ENCODE results near the gene NKG7.

The NKG7 gene

DNA sequence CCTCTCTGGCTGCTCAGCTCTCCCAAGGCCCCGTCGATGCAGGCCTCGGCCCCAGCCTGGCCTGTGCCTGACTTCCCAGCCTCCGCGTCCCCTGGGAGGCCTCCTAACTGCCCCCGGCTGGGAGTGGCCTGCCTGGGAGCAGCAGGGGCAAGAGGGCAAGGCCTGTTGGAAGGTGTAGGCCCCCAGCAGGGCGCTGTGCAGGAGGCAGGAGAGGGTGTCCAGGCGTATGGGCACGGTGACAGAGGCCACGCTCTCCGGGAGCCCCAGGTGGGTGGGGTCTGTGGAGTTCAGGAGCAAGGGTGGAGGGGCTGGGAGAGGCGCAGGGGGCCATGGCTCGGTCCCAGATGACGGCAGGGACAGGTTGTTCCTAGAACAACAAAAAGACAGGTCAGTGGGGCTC, 16.7 kb upstream of the NKG7 start:
- DNase-seq, result no peak

DNA sequence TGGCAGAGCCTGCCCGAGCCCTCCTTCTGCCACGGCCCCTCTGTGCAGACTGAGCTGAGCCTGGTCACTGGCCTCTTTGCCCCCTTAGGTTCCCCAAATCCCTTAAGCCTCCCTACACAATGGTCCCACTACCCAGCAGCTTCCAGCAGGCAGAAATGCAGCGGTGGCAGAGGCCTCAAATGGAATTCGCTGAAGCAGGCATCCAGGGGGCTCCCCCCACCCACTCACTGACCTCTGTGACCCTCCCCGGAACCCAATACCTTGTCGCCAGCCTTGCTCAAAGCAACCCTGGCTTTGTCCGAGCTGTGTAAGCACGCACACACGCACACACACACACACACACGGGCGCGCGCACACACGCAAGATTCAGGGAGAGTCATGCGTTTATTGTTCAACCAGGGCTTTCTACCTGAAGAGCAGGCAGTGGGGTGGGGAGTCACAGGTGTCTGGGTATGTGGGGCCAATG, 15.5 kb upstream of the NKG7 start, which contains the start of gene LIM2:
Gene LIM2, minus strand, starts transcription at position 51 of the 466 bp plus-strand sequence. CDS start 531 bp downstream, outside the sequence.
- DNase-seq, result no peak

GRCh38 chr19:51386882-51387520, 14.5 kb upstream of the NKG7 start:
- DNase-seq, result no peak

DNA sequence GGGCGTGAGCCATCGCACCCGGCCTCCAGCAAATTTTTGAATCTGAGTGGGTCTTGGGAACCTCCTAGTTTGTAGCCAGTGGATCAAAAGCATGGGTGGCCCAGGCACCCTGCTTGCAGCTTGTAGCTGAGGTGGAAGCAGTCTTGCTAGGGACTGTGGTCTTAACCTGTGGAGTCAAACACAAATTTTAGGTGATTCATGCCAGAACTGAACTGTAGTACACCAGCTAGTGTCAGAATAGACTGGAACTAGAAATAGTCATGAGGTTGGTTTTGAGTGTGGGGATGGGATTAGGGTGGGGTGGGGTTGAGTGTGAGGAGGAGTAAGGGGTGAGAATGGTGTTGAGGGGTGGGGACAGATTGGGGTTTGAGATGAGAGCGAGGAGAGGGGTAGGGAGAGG, 9.6 kb upstream of the NKG7 start:
- no peak for DNase-seq

DNA sequence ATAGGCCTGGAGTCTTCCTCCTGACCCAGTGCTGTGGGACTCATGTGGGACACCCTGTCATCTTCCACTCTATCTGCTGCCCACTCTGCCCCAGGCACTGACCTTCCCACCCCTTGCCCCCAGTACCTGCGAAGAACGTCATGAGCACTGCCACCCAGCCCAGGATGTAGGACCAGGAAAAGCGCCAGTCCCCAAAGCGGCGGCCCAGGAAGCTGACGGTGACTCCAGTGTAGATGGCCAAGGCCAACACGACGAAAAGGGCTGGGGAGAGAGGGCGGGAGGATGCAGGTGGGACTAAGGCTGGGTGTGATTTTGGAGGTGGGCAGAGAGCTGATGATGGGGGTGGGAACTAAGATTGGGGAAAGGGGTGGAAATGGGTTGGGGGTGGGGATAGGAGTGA, 7.9 kb upstream of the NKG7 start:
- DNase-seq, result no peak

DNA sequence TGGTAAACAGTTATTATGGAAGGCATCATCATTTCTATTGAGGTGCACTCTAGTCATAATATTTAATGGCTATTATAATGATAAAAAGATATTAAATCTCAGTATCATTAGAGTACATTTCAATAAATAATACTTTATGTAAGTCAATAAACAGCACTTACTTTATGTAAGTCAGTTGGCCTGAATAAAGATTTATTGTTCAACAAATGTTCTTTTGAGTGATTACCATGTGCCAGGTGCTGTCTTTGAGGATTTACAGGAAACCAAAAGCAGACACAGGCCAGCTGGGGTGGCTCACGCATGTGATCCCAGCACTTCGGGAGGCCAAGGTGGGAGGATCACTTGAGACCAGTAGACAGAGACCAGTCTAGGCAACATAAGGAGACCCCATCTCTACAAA, 5.0 kb upstream of the NKG7 start:
- no peak for DNase-seq

GRCh38 chr19:51375504-51376221, 3.2 kb upstream of the NKG7 start:
- DNase-seq, result peak; percentile 88

- no peak for DNase-seq
Measured at GRCh38 chr19:51372021-51372648, 319 bp downstream of the NKG7 start.

DNA sequence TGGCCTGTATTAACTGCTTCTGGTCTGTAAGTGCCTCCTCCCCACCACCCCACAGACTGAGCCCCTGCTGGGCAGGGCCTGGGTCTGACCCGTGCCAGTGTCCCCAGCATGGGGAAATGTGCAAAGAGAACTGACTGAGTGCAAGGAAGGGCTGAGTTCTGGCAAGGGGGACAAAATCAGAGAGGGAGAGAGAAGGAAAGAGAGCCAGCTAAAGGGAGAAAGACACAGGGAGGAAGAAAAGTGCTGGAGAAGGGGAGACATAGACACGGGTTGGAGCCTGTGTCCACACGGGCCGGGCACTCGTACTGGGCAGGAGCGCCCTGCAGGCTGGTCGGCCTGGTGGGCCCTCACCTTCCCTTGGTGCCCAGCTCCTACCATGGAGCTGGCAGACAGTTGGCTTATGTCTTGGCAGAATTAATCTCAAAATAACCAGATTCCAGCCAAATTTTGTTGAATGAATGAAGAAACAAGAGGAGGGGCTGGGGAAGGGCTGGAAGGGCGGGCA, 1.2 kb downstream of the NKG7 start:
- DNase-seq, result no peak

DNA sequence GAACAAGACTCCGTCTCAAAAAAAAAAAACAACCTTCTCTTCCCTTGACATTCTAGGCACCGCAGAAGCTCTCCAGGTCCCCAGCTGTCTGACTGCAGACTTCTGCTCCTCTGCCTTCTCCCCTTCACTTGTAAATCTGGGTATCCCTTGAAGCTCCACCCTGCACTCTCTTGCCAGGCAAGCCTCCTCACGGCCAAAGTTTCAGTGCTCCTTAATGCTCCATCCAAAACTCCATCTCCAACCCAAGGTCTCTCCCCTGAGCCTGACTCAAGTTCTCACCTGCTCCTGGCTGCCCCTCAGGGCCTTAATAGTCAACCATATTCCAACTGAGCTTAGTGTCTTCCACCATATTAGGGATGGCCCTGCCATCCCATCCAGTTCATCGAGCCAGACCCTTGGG, 2.2 kb downstream of the NKG7 start:
- DNase-seq, result no peak

GRCh38 chr19:51368366-51369282, 3.8 kb downstream of the NKG7 start, which contains the start of gene CLDND2:
Gene CLDND2, minus strand, starts transcription at chr19:51369003. Its CDS starts 426 bp downstream, at chr19:51368577.
- peak; percentile 27 for DNase-seq

GRCh38 chr19:51367565-51368365, 4.7 kb downstream of the NKG7 start:
- DNase-seq, result peak; percentile 99

GRCh38 chr19:51367255-51367564, 5.2 kb downstream of the NKG7 start:
- no peak for DNase-seq

DNA sequence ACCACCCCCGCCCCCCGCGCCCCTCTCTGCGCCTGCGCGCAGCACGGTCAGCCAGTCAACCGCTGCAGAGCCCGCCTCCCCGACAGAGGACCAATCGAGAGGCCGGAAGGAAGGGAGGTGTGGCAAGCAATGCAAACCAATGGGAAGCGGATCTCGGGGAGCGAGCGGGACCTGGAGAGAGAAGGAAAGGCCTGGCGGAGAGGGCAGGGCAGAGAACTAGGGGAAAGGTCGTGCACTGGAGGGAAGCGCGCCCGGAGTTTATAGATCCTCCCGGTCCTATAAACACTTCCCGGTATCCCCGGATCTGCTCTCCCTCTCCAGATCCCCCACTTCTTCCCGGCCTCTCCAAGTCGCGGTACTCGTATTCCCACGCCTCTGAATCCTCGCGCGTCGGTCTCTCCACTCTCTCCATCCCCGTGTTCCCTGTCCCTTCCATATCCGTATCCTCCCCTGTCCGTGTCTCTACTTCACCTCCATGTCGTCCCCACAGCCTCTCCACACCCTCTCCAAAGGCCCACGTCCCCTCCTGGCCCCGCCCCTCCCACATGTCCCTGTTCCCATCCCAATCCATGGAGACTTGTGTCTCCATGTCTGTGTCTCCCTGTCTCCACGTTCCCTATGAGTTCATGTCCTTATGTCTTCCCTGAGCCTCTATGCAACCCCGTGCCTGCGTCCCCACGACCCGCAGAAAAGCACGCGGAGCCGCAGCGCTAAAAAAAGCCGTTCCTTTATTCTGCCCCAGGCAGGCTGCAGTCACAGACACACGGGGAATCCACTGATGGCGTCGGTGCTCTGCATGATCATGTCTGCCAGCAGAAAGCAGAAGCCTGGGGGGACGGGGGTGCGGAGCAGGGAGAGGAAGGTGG, 5.8 kb downstream of the NKG7 start:
- DNase-seq, result peak; percentile 99

DNA sequence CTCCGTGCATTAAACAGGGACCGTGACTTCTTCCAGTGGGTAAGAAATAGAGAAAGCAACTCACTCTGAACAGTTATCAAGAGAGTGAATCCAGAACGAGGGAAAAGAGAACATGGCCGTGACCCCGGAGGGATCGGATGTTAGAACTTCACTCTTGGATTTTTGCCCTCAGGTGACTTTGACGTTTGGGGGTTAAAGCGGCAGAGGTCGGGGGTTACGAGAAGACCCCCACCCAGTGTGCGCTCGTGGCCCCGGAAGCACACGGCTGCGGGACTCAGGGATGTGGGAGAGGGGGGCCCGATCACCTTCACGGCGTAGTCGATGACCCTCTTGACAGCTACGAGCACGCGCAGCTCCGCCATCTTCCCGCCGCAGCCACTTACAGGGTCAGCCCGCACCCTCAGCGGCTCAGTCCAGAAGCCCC, 6.5 kb downstream of the NKG7 start, which contains the start of gene ETFB:
Gene ETFB, minus strand, starts transcription at position 424 of the 424 bp plus-strand sequence. Its CDS starts 62 bp downstream, at position 362.
- DNase-seq, result no peak

GRCh38 chr19:51365211-51365964, 7.1 kb downstream of the NKG7 start:
- DNase-seq, result peak; percentile 67

- DNase-seq, result peak; percentile 30
Measured at GRCh38 chr19:51364200-51365106, 8.0 kb downstream of the NKG7 start.

GRCh38 chr19:51361239-51361638, 11.2 kb downstream of the NKG7 start:
- DNase-seq, result no peak

DNA sequence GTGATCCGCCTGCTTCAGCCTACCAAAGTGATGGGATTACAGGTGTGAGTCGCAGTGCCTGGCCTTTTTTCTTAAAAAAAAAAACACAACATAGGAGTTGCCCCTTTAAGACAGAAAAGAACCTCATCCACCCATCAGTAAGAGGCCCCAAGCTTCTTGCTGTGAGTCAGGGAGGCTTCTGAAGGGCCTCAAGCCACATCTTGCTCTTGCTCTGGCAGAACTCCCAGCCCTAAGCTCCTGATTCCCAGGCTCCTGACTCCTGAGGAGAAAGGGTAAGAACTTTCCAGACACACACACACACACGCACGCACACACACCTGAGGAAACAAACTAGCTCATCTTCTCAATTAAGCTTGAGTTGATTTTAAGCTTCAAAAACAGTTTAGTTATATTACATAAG, 13.2 kb downstream of the NKG7 start:
- no peak for DNase-seq

Measured in MV-4-11 (cell line).